Esophagus squamous epithelium (tissue), 5 donors: ENCODE results near the gene ENGASE. TPM values are rescaled to one million over a fixed set of nuclear protein-coding genes. Genes with fewer than 3 reads are reported as not detected.

ENCODE experiments used
- DNase-seq: peaks from one replicate; lab custom pipeline; 2025; lab: John Stamatoyannopoulos, UW
- H3K27ac ChIP-seq, 4 donors: fragments of 200-600 bp; sonication (generic); one replicate each; pipeline ENCODE4 v1.5.1; 2016 to 2019; ENCODE audit warnings: mild to moderate bottlenecking in 1 of 4
- H3K27me3 ChIP-seq, 4 donors: fragments of 200-600 bp; sonication (generic); 1 replicate in 3 of 4; 2 replicates in 1 of 4; pipeline versions ENCODE4 v1.5.1 to v1.6.0; 2017 to 2021; ENCODE audit warnings: antibody characterized with exemption in 1 of 4
- H3K36me3 ChIP-seq, 3 donors: fragments of 200-600 bp; sonication (generic); one replicate each; pipeline ENCODE4 v1.5.1; 2016 to 2019
- H3K4me1 ChIP-seq, 3 donors: fragments of 200-600 bp; sonication (generic); one replicate each; pipeline ENCODE4 v1.5.1; 2017 to 2019
- H3K4me3 ChIP-seq, 4 donors: fragments of 200-600 bp; sonication (generic); 1 replicate in 3 of 4; 2 replicates in 1 of 4; pipeline ENCODE4 v1.5.1; 2016 to 2019; ENCODE audit warnings: mild to moderate bottlenecking in 2 of 4, moderate library complexity in 1 of 4
- H3K9me3 ChIP-seq, 3 donors: fragments of 200-600 bp; sonication (generic); one replicate each; pipeline ENCODE4 v1.5.1; 2016 to 2019
- POLR2A ChIP-seq, 4 donors: fragments of 450-650 bp; IDR thresholded peaks; one replicate each; pipeline ENCODE4 v1.6.1; 2017; ENCODE audit warnings: antibody characterized with exemption in 4 of 4, mild to moderate bottlenecking in 4 of 4, moderate library complexity in 3 of 4
- whole genome bisulfite sequencing, 2 donors: methylation state at CpG; one replicate each; pipeline ENCODE4 v1.1.5; 2018; 5-methylcytosine and 5-hydroxymethylcytosine counted together
- intact Hi-C: fragments of 100-400 bp; cut with DNase I; formaldehyde crosslinking; loops from one replicate; pipeline ENCODE4 v1.15.0; 2022
- total RNA-seq, 4 donors: library from RNA; depleted of rRNA; stranded (reverse); fragments of >200 nt; gene quantifications; one replicate each; pipeline ENCODE4 v1.1.0, GENCODE V29; 2016
- TF ChIP-seq, protein P1 (sequence below), 6 experiments: fragments of 450-650 bp in 4 of 6; fragments of 200-600 bp in 2 of 6; sonication (generic) in 2 of 6; IDR thresholded peaks; one replicate each; pipeline ENCODE4 v1.5.1; 2016 to 2019; ENCODE audit warnings: antibody characterized with exemption in 6 of 6, mild to moderate bottlenecking in 4 of 6, moderate library complexity in 4 of 6
- donor health status: DM: yes; HTN: yes; CAD: no.

Gene ENGASE
- total RNA-seq, 4 donors from 2014 or later = 6.0 to 32.2 (median 9.5) TPM

GRCh38 chr17:79085921-79086551, 11.4 kb downstream of the ENGASE start:
- Histone ChIP-seq H3K9me3 (no peaks in the 10 kb centered on the region), H3K27ac (no peak overlapping the region), H3K4me1 (peaks cover 9 to 24% (median 11%) of the 10 kb centered on the region in 3 donors), H3K4me3 (no peak overlapping the region), H3K36me3 (peaks cover 0 to 58% (median 12%) of the 10 kb centered on the region in 3 donors), H3K27me3 (peaks cover 0 to 17% (median 0%) of the 10 kb centered on the region in 4 donors)
- DNase-seq = no peak
- WGBS, 2 donors = 83 to 87% methylated on average over 1 to 12 of the region's 28 CpGs
- TF ChIP-seq, protein P1, sequence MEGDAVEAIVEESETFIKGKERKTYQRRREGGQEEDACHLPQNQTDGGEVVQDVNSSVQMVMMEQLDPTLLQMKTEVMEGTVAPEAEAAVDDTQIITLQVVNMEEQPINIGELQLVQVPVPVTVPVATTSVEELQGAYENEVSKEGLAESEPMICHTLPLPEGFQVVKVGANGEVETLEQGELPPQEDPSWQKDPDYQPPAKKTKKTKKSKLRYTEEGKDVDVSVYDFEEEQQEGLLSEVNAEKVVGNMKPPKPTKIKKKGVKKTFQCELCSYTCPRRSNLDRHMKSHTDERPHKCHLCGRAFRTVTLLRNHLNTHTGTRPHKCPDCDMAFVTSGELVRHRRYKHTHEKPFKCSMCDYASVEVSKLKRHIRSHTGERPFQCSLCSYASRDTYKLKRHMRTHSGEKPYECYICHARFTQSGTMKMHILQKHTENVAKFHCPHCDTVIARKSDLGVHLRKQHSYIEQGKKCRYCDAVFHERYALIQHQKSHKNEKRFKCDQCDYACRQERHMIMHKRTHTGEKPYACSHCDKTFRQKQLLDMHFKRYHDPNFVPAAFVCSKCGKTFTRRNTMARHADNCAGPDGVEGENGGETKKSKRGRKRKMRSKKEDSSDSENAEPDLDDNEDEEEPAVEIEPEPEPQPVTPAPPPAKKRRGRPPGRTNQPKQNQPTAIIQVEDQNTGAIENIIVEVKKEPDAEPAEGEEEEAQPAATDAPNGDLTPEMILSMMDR (IDR thresholded peaks at IDR 0.05) = no peak
- intact Hi-C loops = loop anchor here (2.0 kb wide), 1 partner anchor 307 kb away; no protein-coding TSS in a partner anchor

DNA sequence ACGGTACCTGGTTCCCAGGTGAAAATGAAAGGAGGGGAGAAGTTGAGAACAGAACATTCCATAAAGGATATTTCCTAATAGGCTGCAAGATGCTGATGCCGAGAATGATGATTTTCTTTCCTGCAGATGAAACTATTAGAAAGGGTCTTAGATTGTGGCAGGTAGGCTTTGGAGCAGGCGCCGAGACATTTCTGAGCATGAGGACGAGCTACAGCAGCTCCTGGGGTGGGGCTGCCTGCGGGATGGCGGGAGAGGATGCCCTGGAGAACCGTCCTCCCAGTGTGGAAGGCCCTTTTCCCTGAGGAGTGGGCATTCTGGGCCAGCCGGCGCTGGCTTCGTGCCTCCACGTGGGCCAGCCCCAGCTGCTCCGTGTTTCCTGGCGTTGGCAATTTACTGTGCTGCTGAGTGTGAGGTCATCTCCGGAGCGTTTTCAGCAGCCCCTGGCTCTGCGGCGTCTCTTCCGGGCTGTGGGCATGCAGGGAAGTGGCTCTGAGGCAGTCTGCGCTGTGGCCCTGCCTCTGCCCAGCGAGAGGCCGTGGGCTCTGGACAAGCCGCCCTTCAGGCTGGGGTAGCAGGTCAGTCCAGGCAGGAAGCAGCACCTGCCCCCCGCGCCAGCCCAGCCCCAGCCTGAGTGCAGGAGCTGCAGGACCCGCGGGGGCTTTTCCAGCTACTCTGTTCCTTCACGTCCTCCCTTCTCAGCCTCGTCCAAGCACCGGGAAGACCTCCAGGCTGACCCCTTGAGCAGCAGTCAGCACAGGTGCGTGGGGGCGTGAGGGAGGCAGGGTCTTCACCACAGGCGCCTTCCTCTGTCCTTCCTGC, 12.2 kb downstream of the ENGASE start:
- Histone ChIP-seq H3K36me3 (peaks cover 0 to 51% (median 12%) of the 10 kb centered on the region in 3 donors), H3K4me1 (peaks cover 9 to 30% (median 11%) of the 10 kb centered on the region in 3 donors), H3K27me3 (peaks cover 0 to 25% (median 0%) of the 10 kb centered on the region in 4 donors), H3K4me3 (no peak overlapping the region), H3K9me3 (no peaks in the 10 kb centered on the region), H3K27ac (no peak overlapping the region)
- DNase-seq = no peak
- 64 to 68% methylated on average over 14 to 29 of the region's 33 CpGs for WGBS, 2 donors
- TF ChIP-seq, protein P1 (IDR thresholded peaks at IDR 0.05) = no peak
- no peak for TF ChIP-seq POLR2A (IDR thresholded peaks at IDR 0.05)
- intact Hi-C loops = loop anchor here (2.0 kb wide), 1 partner anchor 306 kb away; no protein-coding TSS in a partner anchor

DNA sequence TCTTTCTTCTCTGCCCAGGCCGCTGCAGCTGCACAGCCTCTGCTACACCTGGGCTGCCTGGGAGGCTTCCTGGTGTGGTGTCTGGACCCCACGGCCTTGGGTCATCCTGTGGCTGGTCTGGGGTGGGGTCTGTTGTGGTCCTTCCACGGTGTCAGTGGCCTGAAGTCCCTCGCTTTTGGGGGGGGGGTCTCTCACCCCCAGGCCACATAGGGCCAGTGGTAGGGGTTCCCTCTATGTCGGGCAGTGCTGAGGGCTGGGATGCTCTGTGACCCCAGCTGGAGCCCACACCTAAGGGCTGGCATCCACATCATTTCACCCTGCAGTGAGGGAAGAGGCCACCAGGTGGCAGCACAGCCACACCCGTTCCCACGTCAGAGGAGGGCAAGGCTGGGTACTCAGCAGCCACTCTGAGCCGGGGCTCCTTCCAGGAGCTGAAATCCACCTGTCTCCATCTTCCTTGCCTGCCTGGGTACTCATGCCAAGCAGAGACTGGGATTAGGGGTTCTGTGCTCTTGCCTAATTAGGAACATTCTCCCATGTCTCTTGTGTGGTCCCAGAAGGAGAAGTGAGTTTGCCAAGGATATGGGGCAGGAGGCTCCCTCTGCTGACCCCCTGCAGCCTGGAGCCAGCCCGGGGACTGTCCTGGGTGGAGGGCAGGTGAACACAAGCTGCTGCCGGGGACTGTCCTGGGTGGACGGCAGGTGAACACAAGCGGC, 13.0 kb downstream of the ENGASE start:
- Histone ChIP-seq H3K4me3 (no peak overlapping the region), H3K27me3 (peaks cover 0 to 33% (median 0%) of the 10 kb centered on the region in 4 donors), H3K4me1 (peaks cover 9 to 27% (median 11%) of the 10 kb centered on the region in 3 donors), H3K27ac (no peak overlapping the region), H3K9me3 (no peaks in the 10 kb centered on the region), H3K36me3 (peaks cover 0 to 44% (median 12%) of the 10 kb centered on the region in 3 donors)
- DNase-seq = no peak
- intact Hi-C loops = loop anchor here (2.0 kb wide), 1 partner anchor 305 kb away; no protein-coding TSS in a partner anchor
- 16 to 20% methylated on average over 2 to 4 of the region's 12 CpGs for WGBS, 2 donors
- no peak for TF ChIP-seq POLR2A (IDR thresholded peaks at IDR 0.05)
- TF ChIP-seq, protein P1 (IDR thresholded peaks at IDR 0.05) = peak; percentile 81 to 95 (median 88)

- Histone ChIP-seq H3K9me3 (no peaks in the 10 kb centered on the region), H3K27me3 (peaks cover 0 to 41% (median 0%) of the 10 kb centered on the region in 4 donors), H3K4me3 (no peak overlapping the region), H3K36me3 (peaks cover 0 to 40% (median 5%) of the 10 kb centered on the region in 3 donors), H3K4me1 (peaks cover 9 to 26% (median 11%) of the 10 kb centered on the region in 3 donors), H3K27ac (no peak overlapping the region)
- WGBS, 2 donors = 90 to 100% methylated on average over 1 to 19 of the region's 26 CpGs
- DNase-seq = no peak
- intact Hi-C loops = no loop called here
- TF ChIP-seq POLR2A (IDR thresholded peaks at IDR 0.05) = no peak
Observed at GRCh38 chr17:79088247-79088996, 13.8 kb downstream of the ENGASE start.

GRCh38 chr17:79088997-79089328, 14.3 kb downstream of the ENGASE start:
- 45 to 70% methylated on average over 2 to 4 of the region's 8 CpGs for WGBS, 2 donors
- intact Hi-C loops = no loop called here
- Histone ChIP-seq H3K4me3 (no peak overlapping the region), H3K4me1 (peaks cover 9 to 26% (median 11%) of the 10 kb centered on the region in 3 donors), H3K9me3 (no peaks in the 10 kb centered on the region), H3K27me3 (peaks cover 0 to 46% (median 0%) of the 10 kb centered on the region in 4 donors), H3K27ac (no peak overlapping the region), H3K36me3 (peaks cover 0 to 34% (median 5%) of the 10 kb centered on the region in 3 donors)
- no peak for DNase-seq
- no peak for TF ChIP-seq POLR2A (IDR thresholded peaks at IDR 0.05)
- TF ChIP-seq, protein P1 (IDR thresholded peaks at IDR 0.05) = no peak
